Upper lobe of left lung (tissue), 6 donors: ENCODE results near the gene CLEC17A. TPM values are rescaled to one million over a fixed set of nuclear protein-coding genes. Genes with fewer than 3 reads are reported as not detected.
A peak's percentile ranks its signal among the peaks of the same experiment; 100 is the strongest.
"Not testable (repeated sequence)": the region's sequence is repeated elsewhere in the genome, so short reads cannot be mapped to it uniquely, and the experiment has no call there.

Experiments
- ATAC-seq, 2 donors: fragments of 200-7000 bp; cut with Tn5 transposase; one replicate each; pipeline ENCODE4 v1.9.1; 2022; ENCODE audit warnings: mild to moderate bottlenecking in 2 of 2, moderate library complexity in 2 of 2; ENCODE audit not compliant: low FRiP score in 2 of 2
- DNase-seq, 2 donors: peaks; one replicate each; pipeline ENCODE4 v3.0.0-alpha.2; 2019 to 2020
- H3K27ac ChIP-seq, 4 donors: fragments of 200-600 bp; sonication (generic); one replicate each; pipeline ENCODE4 v1.5.1; 2016 to 2019
- H3K27me3 ChIP-seq, 4 donors: fragments of 200-600 bp; sonication (generic); one replicate each; pipeline ENCODE4 v1.5.1; 2017 to 2019
- H3K36me3 ChIP-seq, 4 donors: fragments of 200-600 bp; sonication (generic); one replicate each; pipeline ENCODE4 v1.5.1; 2016 to 2019
- H3K4me1 ChIP-seq, 4 donors: fragments of 200-600 bp; sonication (generic); one replicate each; pipeline ENCODE4 v1.5.1; 2018 to 2019
- H3K4me3 ChIP-seq, 4 donors: fragments of 200-600 bp; sonication (generic); one replicate each; pipeline ENCODE4 v1.5.1; 2017 to 2019; ENCODE audit warnings: mild to moderate bottlenecking in 2 of 4, moderate library complexity in 1 of 4
- H3K9me3 ChIP-seq, 4 donors: fragments of 200-600 bp; sonication (generic); one replicate each; pipeline ENCODE4 v1.5.1; 2018 to 2019
- EP300 ChIP-seq, 4 donors: sonication (generic); formaldehyde crosslinking; IDR thresholded peaks; one replicate each; pipeline ENCODE4 v1.5.1; 2017; ENCODE audit warnings: antibody characterized with exemption in 4 of 4, control low read depth in 2 of 4
- POLR2A ChIP-seq, 4 donors: fragments of 450-650 bp; IDR thresholded peaks; one replicate each; pipeline ENCODE4 v1.5.1; 2016 to 2017; ENCODE audit warnings: antibody characterized with exemption in 4 of 4, mild to moderate bottlenecking in 2 of 4
- POLR2AphosphoS5 ChIP-seq, 2 donors: sonication (generic); formaldehyde crosslinking; IDR thresholded peaks; one replicate each; pipeline ENCODE4 v1.5.1; 2017; ENCODE audit warnings: antibody characterized with exemption in 2 of 2
- WGBS, 2 donors: methylation state at CpG; one replicate each; pipeline ENCODE4 v1.1.5; 2017 to 2018; 5-methylcytosine and 5-hydroxymethylcytosine counted together
- total RNA-seq, 6 donors: library from RNA; depleted of rRNA in 4 of 6; stranded (reverse); fragments of >200 nt in 4 of 6; gene quantifications; one replicate each; pipeline versions ENCODE4 v1.1.0 to v1.2.1, GENCODE V29; 2016 to 2021
- TF ChIP-seq, protein P1 (sequence below), 6 experiments: fragments of 450-650 bp in 4 of 6; fragments of 200-600 bp in 2 of 6; sonication (generic) in 2 of 6; IDR thresholded peaks; one replicate each; pipeline ENCODE4 v1.5.1; 2016 to 2019; ENCODE audit warnings: antibody characterized with exemption in 6 of 6
- donor health status: DM: no; HTN: no; CAD: no; lungs with moderate emphysema.
- donor health status: DM: no; HTN: yes; CAD: no; lungs with severe emphysema.

The CLEC17A gene, protein sequence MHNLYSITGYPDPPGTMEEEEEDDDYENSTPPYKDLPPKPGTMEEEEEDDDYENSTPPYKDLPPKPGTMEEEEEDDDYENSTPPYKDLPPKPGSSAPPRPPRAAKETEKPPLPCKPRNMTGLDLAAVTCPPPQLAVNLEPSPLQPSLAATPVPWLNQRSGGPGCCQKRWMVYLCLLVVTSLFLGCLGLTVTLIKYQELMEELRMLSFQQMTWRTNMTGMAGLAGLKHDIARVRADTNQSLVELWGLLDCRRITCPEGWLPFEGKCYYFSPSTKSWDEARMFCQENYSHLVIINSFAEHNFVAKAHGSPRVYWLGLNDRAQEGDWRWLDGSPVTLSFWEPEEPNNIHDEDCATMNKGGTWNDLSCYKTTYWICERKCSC
- total RNA-seq, result not detected

- no peaks in the 10 kb centered on the region for H3K36me3 ChIP-seq
- H3K4me3 ChIP-seq, result no peak within 1 kb of the TSS
- TF ChIP-seq POLR2A (IDR thresholded peaks at IDR 0.05) (no peak), EP300 (IDR thresholded peaks at IDR 0.05) (no peak), POLR2AphosphoS5 (IDR thresholded peaks at IDR 0.05) (no peak)
- TF ChIP-seq, protein P1, sequence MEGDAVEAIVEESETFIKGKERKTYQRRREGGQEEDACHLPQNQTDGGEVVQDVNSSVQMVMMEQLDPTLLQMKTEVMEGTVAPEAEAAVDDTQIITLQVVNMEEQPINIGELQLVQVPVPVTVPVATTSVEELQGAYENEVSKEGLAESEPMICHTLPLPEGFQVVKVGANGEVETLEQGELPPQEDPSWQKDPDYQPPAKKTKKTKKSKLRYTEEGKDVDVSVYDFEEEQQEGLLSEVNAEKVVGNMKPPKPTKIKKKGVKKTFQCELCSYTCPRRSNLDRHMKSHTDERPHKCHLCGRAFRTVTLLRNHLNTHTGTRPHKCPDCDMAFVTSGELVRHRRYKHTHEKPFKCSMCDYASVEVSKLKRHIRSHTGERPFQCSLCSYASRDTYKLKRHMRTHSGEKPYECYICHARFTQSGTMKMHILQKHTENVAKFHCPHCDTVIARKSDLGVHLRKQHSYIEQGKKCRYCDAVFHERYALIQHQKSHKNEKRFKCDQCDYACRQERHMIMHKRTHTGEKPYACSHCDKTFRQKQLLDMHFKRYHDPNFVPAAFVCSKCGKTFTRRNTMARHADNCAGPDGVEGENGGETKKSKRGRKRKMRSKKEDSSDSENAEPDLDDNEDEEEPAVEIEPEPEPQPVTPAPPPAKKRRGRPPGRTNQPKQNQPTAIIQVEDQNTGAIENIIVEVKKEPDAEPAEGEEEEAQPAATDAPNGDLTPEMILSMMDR (IDR thresholded peaks at IDR 0.05), result no peak
- WGBS, 2 donors, result 31 to 32% methylated on average over 4 to 5 of the region's 6 CpGs
- H3K27me3 ChIP-seq, result no peaks in the 10 kb centered on the region
- H3K4me1 ChIP-seq, result no peaks in the 10 kb centered on the region
- no peaks in the 10 kb centered on the region for H3K9me3 ChIP-seq
- peak in 1 of 2 donors; percentile 42 for ATAC-seq
- DNase-seq, result no peak
- H3K27ac ChIP-seq, result no peak within 1 kb of the TSS
These were observed at the start of gene CLEC17A for GRCh38 chr19:14582894-14583340. Gene CLEC17A, plus strand, starts transcription at chr19:14583084. Its CDS starts 77 bp downstream, at chr19:14583161.

DNA sequence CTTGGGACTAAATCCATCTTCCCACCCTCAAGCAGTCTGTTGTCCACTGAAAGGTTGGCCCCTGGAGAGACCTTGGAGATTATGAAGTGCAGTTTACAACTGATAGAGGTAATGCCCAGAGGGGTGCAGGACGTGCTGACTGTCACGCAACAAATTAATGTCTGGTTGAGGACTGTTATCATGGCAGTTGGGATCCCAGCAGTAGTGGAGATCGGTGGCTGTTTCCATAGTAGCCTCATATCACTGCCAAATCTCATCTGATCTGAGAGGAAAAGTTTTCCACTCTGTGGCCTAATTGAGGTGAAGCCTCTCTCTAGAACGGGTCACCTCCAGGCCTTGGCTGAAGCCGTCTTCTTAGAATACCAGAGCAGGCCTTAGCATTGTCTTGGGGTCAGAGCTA lies 49.4 kb upstream of the CLEC17A start:
- Histone ChIP-seq H3K4me3 (no peak overlapping the region), H3K4me1 (peaks cover 19 to 45% (median 26%) of the 10 kb centered on the region in 4 donors), H3K27me3 (no peaks in the 10 kb centered on the region), H3K36me3 (peaks cover 0 to 4% (median 2%) of the 10 kb centered on the region in 4 donors), H3K27ac (no peak overlapping the region), H3K9me3 (no peaks in the 10 kb centered on the region)
- no peak for TF ChIP-seq POLR2A (IDR thresholded peaks at IDR 0.05)
- TF ChIP-seq, protein P1 (IDR thresholded peaks at IDR 0.05), result no peak
- no peak for TF ChIP-seq EP300 (IDR thresholded peaks at IDR 0.05)
- no peak for TF ChIP-seq POLR2AphosphoS5 (IDR thresholded peaks at IDR 0.05)
- no peak for DNase-seq
- 91 to 94% methylated on average over 5 of the region's 5 CpGs for WGBS, 2 donors
- no peak for ATAC-seq

- Histone ChIP-seq H3K27ac (peak overlapping the region in 3 of 4 donors; percentile 1 to 52 (median 18)), H3K4me3 (peak overlapping the region in 3 of 4 donors; percentile 18 to 31 (median 29)), H3K4me1 (peaks cover 5 to 20% (median 12%) of the 10 kb centered on the region in 4 donors), H3K36me3 (peaks cover 0 to 8% (median 2%) of the 10 kb centered on the region in 4 donors), H3K27me3 (no peaks in the 10 kb centered on the region), H3K9me3 (no peaks in the 10 kb centered on the region)
- DNase-seq (peak; percentile 86 to 93), ATAC-seq (peak; percentile 85 to 92)
- no peak for TF ChIP-seq EP300 (IDR thresholded peaks at IDR 0.05)
- TF ChIP-seq POLR2AphosphoS5 (IDR thresholded peaks at IDR 0.05), result peak in 1 of 2 donors; percentile 60
- 23 to 37% methylated on average over 20 to 23 of the region's 24 CpGs for WGBS, 2 donors
These were observed 45.8 kb upstream of the CLEC17A start for GRCh38 chr19:14536926-14537692.

GRCh38 chr19:14540741-14541525 lies 42.0 kb upstream of the CLEC17A start:
- Histone ChIP-seq H3K36me3 (peaks cover 0 to 5% (median 0%) of the 10 kb centered on the region in 4 donors), H3K4me3 (no peak overlapping the region), H3K27ac (no peak overlapping the region), H3K27me3 (no peaks in the 10 kb centered on the region), H3K9me3 (no peaks in the 10 kb centered on the region), H3K4me1 (peaks cover 10 to 39% (median 21%) of the 10 kb centered on the region in 4 donors)
- ATAC-seq (no peak), DNase-seq (peak in 1 of 2 donors; percentile 15)
- WGBS, 2 donors, result 93 to 96% methylated on average over 16 to 19 of the region's 19 CpGs
- TF ChIP-seq POLR2A (IDR thresholded peaks at IDR 0.05) (no peak), POLR2AphosphoS5 (IDR thresholded peaks at IDR 0.05) (no peak), EP300 (IDR thresholded peaks at IDR 0.05) (no peak)
- TF ChIP-seq, protein P1 (IDR thresholded peaks at IDR 0.05), result no peak

GRCh38 chr19:14541979-14542378 lies 40.9 kb upstream of the CLEC17A start:
- not testable (repeated sequence) for H3K36me3 ChIP-seq, H3K9me3 ChIP-seq, ATAC-seq, H3K27ac ChIP-seq, H3K27me3 ChIP-seq, DNase-seq, H3K4me3 ChIP-seq
- WGBS, 2 donors, result 79 to 98% methylated on average over 5 of the region's 5 CpGs
- H3K4me1 ChIP-seq, result peaks cover 4 to 32% (median 16%) of the 10 kb centered on the region in 4 donors
